Karpas-422 (cell line): ENCODE measurements around the gene RTL10. TPM values are rescaled to one million over a fixed set of nuclear protein-coding genes. Genes with fewer than 3 reads are reported as not detected.

ENCODE experiments used
- DNase-seq: peaks from one replicate; pipeline ENCODE4 v3.0.0-alpha.2; 2015
- H2AFZ ChIP-seq: fragments of 200-600 bp; sonication (generic); 2 replicates; pipeline ENCODE4 v1.6.1; 2014; ENCODE audit warnings: antibody characterized with exemption, low read length, mixed read lengths
- H3K27ac ChIP-seq: fragments of 200-600 bp; sonication (generic); 2 replicates; pipeline ENCODE4 v1.5.1; 2014; ENCODE audit warnings: mild to moderate bottlenecking, low read length, moderate library complexity
- H3K27me3 ChIP-seq: fragments of 200-600 bp; sonication (generic); 2 replicates; pipeline ENCODE4 v1.6.1; 2014; ENCODE audit warnings: low read length, mixed read lengths
- H3K36me3 ChIP-seq: fragments of 200-600 bp; sonication (generic); 2 replicates; pipeline ENCODE4 v1.6.1; 2014; ENCODE audit warnings: low read length, mixed read lengths; ENCODE audit not compliant: insufficient read depth
- H3K4me1 ChIP-seq: fragments of 200-600 bp; sonication (generic); 2 replicates; pipeline ENCODE4 v1.6.1; 2014; ENCODE audit warnings: mild to moderate bottlenecking, low read length, mixed read lengths
- H3K4me2 ChIP-seq: fragments of 200-600 bp; sonication (generic); 2 replicates; pipeline ENCODE4 v1.6.1; 2014; ENCODE audit warnings: low read length, low read depth, mild to moderate bottlenecking; ENCODE audit not compliant: poor library complexity, severe bottlenecking
- H3K4me3 ChIP-seq: fragments of 200-600 bp; sonication (generic); 2 replicates; pipeline ENCODE4 v1.5.1; 2014; ENCODE audit warnings: mild to moderate bottlenecking, antibody characterized with exemption, low read length, mixed read lengths
- H3K79me2 ChIP-seq: fragments of 200-600 bp; sonication (generic); 2 replicates; pipeline ENCODE4 v1.6.1; 2014; ENCODE audit warnings: mild to moderate bottlenecking, low read length, mixed read lengths
- H3K9ac ChIP-seq: fragments of 200-600 bp; sonication (generic); 2 replicates; pipeline ENCODE4 v1.6.0; 2014; ENCODE audit warnings: low read length
- H3K9me2 ChIP-seq: fragments of 200-600 bp; sonication (generic), shearing (Covaris generic); replicated peaks from 2 replicates; pipeline ENCODE4 v1.6.0; 2014; ENCODE audit warnings: mild to moderate bottlenecking, low read length, moderate library complexity; ENCODE audit not compliant: insufficient read depth
- H3K9me3 ChIP-seq: fragments of 300-700, 200-600 bp; sonication (generic); 2 replicates; pipeline ENCODE4 v1.6.1; 2014; ENCODE audit warnings: low read length, mixed read lengths
- H4K20me1 ChIP-seq: fragments of 200-600 bp; sonication (generic); 2 replicates; pipeline ENCODE4 v1.6.1; 2014; ENCODE audit warnings: mild to moderate bottlenecking, antibody characterized with exemption, low read length, low read depth; ENCODE audit not compliant: insufficient read depth
- total RNA-seq: library from RNA; depleted of rRNA; stranded (reverse); fragments of >200 nt; shearing (Covaris generic); gene quantifications from 2 replicates; pipeline ENCODE4 v1.2.3, GENCODE V29; 2014; ENCODE audit warnings: low replicate concordance

Gene RTL10
- total RNA-seq, 1 experiment from 2014 or later, result 6.5 TPM

DNA sequence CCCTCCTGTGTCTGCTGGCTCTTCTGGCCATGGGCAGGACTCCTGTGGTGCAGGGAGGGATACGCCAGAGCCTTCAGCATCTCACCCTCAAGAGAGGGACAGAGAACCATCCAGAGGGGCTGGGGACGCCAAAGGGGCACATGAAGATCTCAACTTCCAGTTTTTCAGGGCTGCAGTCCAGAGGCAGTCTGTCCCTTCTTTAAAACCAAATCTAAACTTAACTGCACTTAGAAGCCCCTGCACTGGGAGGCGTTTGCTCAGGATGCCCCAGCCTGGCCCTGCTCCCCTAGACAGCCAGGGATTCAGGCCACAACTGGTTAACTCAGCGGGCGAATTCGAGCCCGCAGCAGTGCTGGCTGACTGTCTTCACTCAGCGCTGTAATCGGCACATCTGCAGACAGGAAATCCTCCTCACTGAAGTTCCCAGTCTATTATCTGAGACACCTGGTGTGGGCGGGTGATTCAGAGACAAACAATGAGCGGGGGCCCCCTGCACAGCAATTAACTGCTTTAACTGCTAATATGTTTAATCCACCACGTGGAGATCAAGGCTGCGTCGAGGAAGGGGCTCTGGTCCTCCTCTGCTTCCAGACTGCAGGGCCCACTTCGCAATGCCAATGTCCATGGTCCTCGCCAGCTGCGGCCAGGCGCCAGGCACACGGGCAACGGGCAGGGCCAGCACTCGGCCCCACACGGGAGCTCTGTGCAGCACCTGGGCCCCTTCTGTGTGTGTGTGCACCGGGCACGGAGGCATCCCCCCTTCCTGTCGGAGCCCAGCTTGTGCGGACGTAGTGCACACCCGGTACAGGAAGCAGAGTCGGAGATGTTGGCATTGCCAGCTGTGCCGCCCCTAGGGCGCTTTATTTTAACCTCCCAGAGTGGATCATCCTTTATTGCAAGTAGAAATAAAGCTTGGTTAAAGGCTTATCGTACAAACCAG is 36.9 kb upstream of the RTL10 start:
- peaks cover 34% of the 10 kb centered on the region for H3K4me1 ChIP-seq
- peak; percentile 84 for DNase-seq
- no peaks in the 10 kb centered on the region for H3K9me2 ChIP-seq
- peak overlapping the region; percentile 84 for H3K27ac ChIP-seq
- H4K20me1 ChIP-seq, result no peaks in the 10 kb centered on the region
- H3K4me3 ChIP-seq, result peak overlapping the region; percentile 36; the same call in 1 of the 2 replicates
- no peaks in the 10 kb centered on the region for H3K27me3 ChIP-seq
- H2AFZ ChIP-seq, result peak overlapping the region; percentile 4; the same call in 1 of the 2 replicates
- H3K9ac ChIP-seq, result peak overlapping the region; percentile 61
- peak overlapping the region; percentile 59 for H3K4me2 ChIP-seq
- H3K9me3 ChIP-seq, result no peaks in the 10 kb centered on the region
- no peaks in the 10 kb centered on the region for H3K79me2 ChIP-seq
- no peaks in the 10 kb centered on the region for H3K36me3 ChIP-seq

DNA sequence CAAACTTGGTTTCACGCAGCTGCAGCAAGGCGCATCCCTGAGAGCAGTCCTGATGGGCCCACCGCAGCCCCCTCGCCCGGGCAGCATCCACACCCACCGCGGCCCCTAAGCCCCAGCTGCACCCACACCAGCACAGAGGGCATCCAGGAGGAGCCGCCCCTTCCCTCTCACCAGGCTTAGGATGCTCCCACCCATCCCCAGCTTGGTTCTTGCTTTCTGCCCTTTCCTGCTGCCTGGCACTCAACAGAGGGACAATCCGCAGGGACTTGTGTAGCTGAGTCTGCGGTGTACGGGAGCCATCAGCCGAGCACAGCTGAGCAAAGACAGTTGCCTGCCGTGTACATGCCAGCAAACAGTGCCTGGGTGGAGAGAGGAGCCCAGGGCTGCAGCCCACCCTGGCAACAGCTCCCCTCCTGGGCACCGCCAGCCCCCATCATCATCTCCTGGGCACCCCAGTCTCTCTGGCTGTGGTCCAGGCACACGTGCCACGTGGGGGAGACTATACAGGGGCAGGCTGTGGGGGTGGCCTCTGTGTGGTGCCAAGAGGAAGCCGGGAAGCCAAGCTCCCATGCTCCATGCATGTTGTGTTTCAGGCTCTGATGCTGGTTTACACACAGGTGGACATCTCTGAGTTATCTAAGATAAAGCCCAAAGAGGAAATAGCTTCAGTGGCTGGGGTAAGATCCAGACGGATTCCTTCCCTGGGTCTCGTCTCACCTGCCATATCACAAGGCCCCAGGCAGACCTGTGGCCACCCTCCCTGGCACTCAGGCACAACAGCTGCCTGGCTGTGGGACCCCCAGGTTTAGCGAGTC is 36.0 kb upstream of the RTL10 start:
- Histone ChIP-seq H3K4me3 (peak overlapping the region; percentile 36; the same call in 1 of the 2 replicates), H3K9me3 (no peaks in the 10 kb centered on the region), H3K9me2 (no peaks in the 10 kb centered on the region), H3K4me2 (peak overlapping the region; percentile 59), H3K4me1 (peaks cover 41% of the 10 kb centered on the region), H3K27me3 (no peaks in the 10 kb centered on the region), H2AFZ (no peak overlapping the region), H3K79me2 (no peaks in the 10 kb centered on the region), H3K36me3 (no peaks in the 10 kb centered on the region), H3K27ac (peak overlapping the region; percentile 84), H3K9ac (peak overlapping the region; percentile 61), H4K20me1 (no peaks in the 10 kb centered on the region)
- no peak for DNase-seq

DNA sequence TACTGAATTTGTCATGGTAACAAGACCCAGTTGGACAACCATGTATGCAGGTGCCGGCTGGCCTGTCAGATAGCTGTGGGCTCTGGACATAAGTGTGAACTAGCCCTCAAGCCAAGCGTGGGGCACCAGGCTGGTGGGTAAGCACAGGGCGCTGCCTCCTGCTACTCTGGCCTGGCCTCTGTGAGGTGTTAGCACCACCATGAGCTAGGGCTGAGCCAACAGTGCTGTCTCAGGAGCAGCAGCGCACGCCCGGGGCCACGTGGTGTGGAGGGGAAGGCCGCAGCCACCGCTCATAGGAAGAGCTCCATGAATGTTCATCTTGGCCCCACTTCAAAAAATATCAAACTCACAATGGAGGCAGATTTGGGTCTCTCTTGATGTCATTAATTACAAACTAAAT is 35.3 kb upstream of the RTL10 start:
- peaks cover 42% of the 10 kb centered on the region for H3K4me1 ChIP-seq
- H3K4me2 ChIP-seq, result no peak overlapping the region
- H3K4me3 ChIP-seq, result no peak overlapping the region
- H3K9ac ChIP-seq, result no peak overlapping the region
- no peak overlapping the region for H2AFZ ChIP-seq
- no peaks in the 10 kb centered on the region for H3K79me2 ChIP-seq
- H4K20me1 ChIP-seq, result no peaks in the 10 kb centered on the region
- no peaks in the 10 kb centered on the region for H3K9me2 ChIP-seq
- H3K27ac ChIP-seq, result no peak overlapping the region
- no peak for DNase-seq
- no peaks in the 10 kb centered on the region for H3K9me3 ChIP-seq
- H3K36me3 ChIP-seq, result no peaks in the 10 kb centered on the region
- H3K27me3 ChIP-seq, result no peaks in the 10 kb centered on the region

DNA sequence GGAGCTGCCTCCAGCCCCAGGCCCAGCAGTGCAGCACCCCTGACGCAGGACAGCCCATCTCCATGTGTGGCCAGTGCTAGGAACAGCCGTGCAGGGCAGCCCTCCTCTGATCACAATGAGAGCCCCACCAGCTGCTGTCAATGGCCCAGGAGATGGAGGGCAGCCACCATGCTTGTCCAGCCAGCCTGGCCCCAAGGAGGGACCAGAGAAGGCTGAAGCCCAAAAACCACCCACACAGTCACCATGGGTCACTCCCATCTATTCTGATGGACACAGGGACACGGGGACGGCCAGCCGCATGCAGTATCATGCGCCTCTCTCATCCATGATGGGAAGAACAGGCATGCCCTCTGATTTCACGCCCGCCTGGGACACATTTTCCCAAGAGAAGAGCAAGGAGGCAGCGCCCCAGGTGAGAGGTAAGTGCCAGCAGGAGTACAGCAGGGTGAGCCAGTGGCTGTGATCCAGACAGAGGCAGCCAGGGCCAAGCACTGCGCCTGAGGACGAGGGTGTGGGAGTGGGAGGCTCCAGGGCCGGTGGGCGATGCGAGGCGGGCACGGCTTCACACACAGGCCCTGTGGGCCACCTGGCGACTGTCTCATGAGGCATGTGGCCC is 33.6 kb upstream of the RTL10 start:
- no peak overlapping the region for H2AFZ ChIP-seq
- H3K27me3 ChIP-seq, result no peaks in the 10 kb centered on the region
- H4K20me1 ChIP-seq, result no peaks in the 10 kb centered on the region
- H3K4me2 ChIP-seq, result no peak overlapping the region
- no peak overlapping the region for H3K4me3 ChIP-seq
- peaks cover 42% of the 10 kb centered on the region for H3K4me1 ChIP-seq
- DNase-seq, result no peak
- H3K9me2 ChIP-seq, result no peaks in the 10 kb centered on the region
- H3K9ac ChIP-seq, result no peak overlapping the region
- no peak overlapping the region for H3K27ac ChIP-seq
- no peaks in the 10 kb centered on the region for H3K79me2 ChIP-seq
- H3K9me3 ChIP-seq, result no peaks in the 10 kb centered on the region
- no peaks in the 10 kb centered on the region for H3K36me3 ChIP-seq

DNA sequence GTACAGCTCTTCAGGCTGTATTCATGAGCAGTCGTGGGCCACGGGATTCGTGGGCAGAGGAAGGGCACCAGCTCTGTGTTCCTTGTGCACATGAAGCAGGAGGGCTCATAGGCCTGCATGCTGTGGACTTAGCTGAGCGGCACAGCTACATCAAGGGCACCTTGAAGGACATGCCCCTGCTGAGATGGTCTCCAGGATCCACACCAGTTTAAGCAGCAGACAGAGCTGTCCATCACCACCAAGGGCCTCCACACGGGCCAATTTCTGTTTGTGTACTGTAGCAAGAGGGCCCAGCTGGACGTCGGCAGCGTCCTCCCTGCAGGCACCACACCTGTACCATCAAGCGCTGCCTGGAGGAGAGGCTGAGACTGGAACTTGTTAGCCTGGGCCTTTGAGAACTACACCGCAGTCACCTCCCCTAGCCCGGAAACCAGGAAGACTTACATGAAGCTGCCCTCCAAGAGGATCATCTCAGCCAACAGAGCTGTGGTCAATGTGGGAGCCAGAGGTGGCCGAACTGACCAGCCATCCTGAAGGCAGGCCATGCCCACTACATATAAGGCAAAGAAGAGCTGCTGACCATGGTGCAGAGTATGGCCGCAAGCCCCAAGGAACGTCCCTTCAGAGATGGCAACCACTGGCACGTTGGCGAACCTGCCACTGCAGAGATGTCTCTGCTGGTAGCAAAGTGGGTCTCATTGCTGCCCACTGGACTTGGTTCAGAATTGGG is 32.7 kb upstream of the RTL10 start:
- Histone ChIP-seq H3K9me3 (no peaks in the 10 kb centered on the region), H3K79me2 (no peaks in the 10 kb centered on the region), H3K36me3 (no peaks in the 10 kb centered on the region), H3K4me3 (no peak overlapping the region), H3K4me1 (peaks cover 39% of the 10 kb centered on the region), H3K27me3 (no peaks in the 10 kb centered on the region), H3K9ac (no peak overlapping the region), H2AFZ (peak overlapping the region; percentile 36; the same call in 1 of the 2 replicates), H3K27ac (peak overlapping the region; percentile 57), H3K9me2 (no peaks in the 10 kb centered on the region), H4K20me1 (no peaks in the 10 kb centered on the region), H3K4me2 (peak overlapping the region; percentile 49)
- no peak for DNase-seq

DNA sequence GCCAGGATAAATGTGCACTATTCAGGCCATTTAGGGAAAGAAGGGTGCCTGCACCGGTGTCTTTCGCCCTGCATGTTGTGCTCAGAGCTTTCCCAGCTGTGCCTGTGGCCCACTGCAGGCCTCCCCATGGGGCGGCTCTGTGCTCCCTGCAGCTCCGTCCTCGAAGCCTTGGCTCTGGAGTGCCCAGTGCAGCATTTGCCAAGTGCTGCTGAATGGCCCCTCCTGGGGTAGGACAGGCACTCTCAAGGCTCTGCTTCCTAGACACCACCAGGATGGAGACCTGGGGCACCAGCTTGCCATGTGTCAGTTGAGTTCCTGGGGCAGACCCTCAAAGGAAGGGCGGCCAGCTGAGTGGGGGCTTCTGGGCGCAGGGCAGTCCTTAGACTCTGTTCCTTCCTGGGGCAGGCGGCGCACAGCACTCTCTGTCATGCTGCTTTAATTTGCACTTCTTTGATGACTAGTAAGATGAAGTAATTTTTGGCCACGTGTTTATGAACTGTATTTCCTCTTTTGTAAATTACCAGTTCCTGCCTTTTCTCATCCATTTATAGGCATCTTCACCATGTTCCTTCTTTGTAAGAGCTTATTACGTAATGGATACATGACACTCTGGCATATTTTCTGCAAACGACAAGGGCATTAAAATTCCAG is 32.1 kb upstream of the RTL10 start:
- no peaks in the 10 kb centered on the region for H3K36me3 ChIP-seq
- H3K27ac ChIP-seq, result peak overlapping the region; percentile 57
- no peaks in the 10 kb centered on the region for H3K9me3 ChIP-seq
- H3K27me3 ChIP-seq, result no peaks in the 10 kb centered on the region
- H4K20me1 ChIP-seq, result no peaks in the 10 kb centered on the region
- H3K4me2 ChIP-seq, result peak overlapping the region; percentile 49
- H3K9ac ChIP-seq, result peak overlapping the region; percentile 51
- H3K9me2 ChIP-seq, result no peaks in the 10 kb centered on the region
- peak; percentile 82 for DNase-seq
- peak overlapping the region; percentile 36; the same call in 1 of the 2 replicates for H2AFZ ChIP-seq
- H3K4me1 ChIP-seq, result peaks cover 35% of the 10 kb centered on the region
- H3K4me3 ChIP-seq, result no peak overlapping the region
- no peaks in the 10 kb centered on the region for H3K79me2 ChIP-seq

DNA sequence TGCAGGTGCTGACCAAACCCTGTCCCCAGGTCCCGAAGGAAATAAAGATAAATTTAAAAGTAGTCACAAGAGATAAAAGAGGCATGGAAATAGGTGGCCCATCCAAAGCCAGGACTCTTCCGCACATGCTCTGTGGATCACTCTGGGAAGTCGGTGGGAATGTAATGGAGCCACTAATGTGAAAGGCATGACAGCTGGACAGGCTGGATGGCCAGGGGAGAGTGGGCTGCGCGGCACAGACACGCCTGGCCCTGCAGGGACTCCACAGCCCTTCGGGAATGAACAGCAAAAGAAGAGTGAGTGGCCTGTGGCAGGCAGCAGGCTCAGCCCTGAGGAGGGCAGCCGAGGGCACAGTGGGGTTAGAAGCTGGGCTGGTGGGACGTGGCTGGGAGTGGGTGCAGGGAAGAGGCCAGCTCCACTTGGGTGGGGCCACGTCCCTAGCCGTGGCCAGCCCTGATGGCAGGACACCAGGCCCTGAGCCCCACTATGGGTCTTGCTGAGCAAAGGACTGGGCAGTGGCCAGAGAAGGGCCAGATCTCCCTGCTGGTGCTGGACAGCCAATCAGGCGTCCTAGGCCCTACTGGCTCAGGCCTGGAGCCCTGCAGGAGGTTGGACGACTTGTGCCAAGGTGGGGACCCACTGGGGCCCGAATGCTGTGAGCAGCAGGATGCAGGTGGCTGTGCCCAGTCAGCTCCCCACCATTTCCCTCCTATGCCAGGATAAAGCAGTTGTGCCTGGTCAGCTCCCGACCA is 31.3 kb upstream of the RTL10 start:
- Histone ChIP-seq H3K79me2 (no peaks in the 10 kb centered on the region), H3K9me2 (no peaks in the 10 kb centered on the region), H3K27me3 (no peaks in the 10 kb centered on the region), H3K36me3 (no peaks in the 10 kb centered on the region), H3K4me1 (peaks cover 30% of the 10 kb centered on the region), H3K9me3 (no peaks in the 10 kb centered on the region), H2AFZ (no peak overlapping the region), H3K4me2 (peak overlapping the region; percentile 49), H3K9ac (peak overlapping the region; percentile 51; the same call in 1 of the 2 replicates), H3K27ac (peak overlapping the region; percentile 57), H3K4me3 (no peak overlapping the region), H4K20me1 (no peaks in the 10 kb centered on the region)
- DNase-seq, result no peak
